HFFc6 (cell line): Measurements from ENCODE around the gene ZMIZ2. TPM values are rescaled to one million over a fixed set of nuclear protein-coding genes. Genes with fewer than 3 reads are reported as not detected.

Source experiments
- DNase-seq: peaks from one replicate; pipeline ENCODE4 v3.0.0-alpha.2; 2018
- H3K27ac Mint-ChIP-seq: 2 replicates; pipeline ENCODE4 v1.8.0; 2020; ENCODE audit warnings: mild to moderate bottlenecking, mixed read lengths
- H3K27me3 Mint-ChIP-seq: 2 replicates; pipeline ENCODE4 v1.8.0; 2021; ENCODE audit warnings: mild to moderate bottlenecking, moderate library complexity, mixed read lengths; ENCODE audit not compliant: insufficient read depth
- H3K36me3 Mint-ChIP-seq: 2 replicates; pipeline ENCODE4 v1.8.0; 2021; ENCODE audit warnings: low read depth, mixed read lengths
- H3K4me1 Mint-ChIP-seq: 2 replicates; pipeline ENCODE4 v1.8.0; 2020; ENCODE audit warnings: low read depth, mixed read lengths
- H3K4me3 Mint-ChIP-seq: 2 replicates; pipeline ENCODE4 v1.8.0; 2020; ENCODE audit warnings: mild to moderate bottlenecking, moderate library complexity, mixed read lengths
- H3K9me3 Mint-ChIP-seq: 2 replicates; pipeline ENCODE4 v1.8.0; 2020; ENCODE audit warnings: mild to moderate bottlenecking, mixed read lengths
- total RNA-seq, 6 experiments: library from RNA; stranded (reverse); fragmentation: NEBNext Ultra II Directional; extraction: Animal tissue kit (Norgen Biotek cat#: 25700); gene quantifications; 2 replicates in 1 of 6; 3 replicates in 5 of 6; pipeline ENCODE4 v1.2.3, GENCODE V29; 2021
- TF ChIP-seq, protein P1 (sequence below): fragments of 200-600 bp; sonication (generic); IDR thresholded peaks from 2 replicates; pipeline ENCODE4 v1.5.0; 2021; ENCODE audit warnings: antibody characterized with exemption, mild to moderate bottlenecking

Gene ZMIZ2
- total RNA-seq, 6 experiments from 2014 or later, result 33.2 to 42.4 (median 36.6) TPM

- H3K9me3 Mint-ChIP-seq, result no peaks in the 10 kb centered on the region
- H3K27me3 Mint-ChIP-seq, result peaks cover 5% of the 10 kb centered on the region
- TF ChIP-seq, protein P1, sequence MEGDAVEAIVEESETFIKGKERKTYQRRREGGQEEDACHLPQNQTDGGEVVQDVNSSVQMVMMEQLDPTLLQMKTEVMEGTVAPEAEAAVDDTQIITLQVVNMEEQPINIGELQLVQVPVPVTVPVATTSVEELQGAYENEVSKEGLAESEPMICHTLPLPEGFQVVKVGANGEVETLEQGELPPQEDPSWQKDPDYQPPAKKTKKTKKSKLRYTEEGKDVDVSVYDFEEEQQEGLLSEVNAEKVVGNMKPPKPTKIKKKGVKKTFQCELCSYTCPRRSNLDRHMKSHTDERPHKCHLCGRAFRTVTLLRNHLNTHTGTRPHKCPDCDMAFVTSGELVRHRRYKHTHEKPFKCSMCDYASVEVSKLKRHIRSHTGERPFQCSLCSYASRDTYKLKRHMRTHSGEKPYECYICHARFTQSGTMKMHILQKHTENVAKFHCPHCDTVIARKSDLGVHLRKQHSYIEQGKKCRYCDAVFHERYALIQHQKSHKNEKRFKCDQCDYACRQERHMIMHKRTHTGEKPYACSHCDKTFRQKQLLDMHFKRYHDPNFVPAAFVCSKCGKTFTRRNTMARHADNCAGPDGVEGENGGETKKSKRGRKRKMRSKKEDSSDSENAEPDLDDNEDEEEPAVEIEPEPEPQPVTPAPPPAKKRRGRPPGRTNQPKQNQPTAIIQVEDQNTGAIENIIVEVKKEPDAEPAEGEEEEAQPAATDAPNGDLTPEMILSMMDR, result no peak
- DNase-seq, result no peak
- peaks cover 19% of the 10 kb centered on the region for H3K36me3 Mint-ChIP-seq
- no peak overlapping the region for H3K27ac Mint-ChIP-seq
- no peaks in the 10 kb centered on the region for H3K4me1 Mint-ChIP-seq
- H3K4me3 Mint-ChIP-seq, result no peak overlapping the region
These were observed 13.7 kb downstream of the ZMIZ2 start for GRCh38 chr7:44762300-44762699.

- Mint-ChIP-seq H3K4me3 (no peak overlapping the region), H3K9me3 (no peaks in the 10 kb centered on the region), H3K27me3 (peaks cover 5% of the 10 kb centered on the region), H3K36me3 (peaks cover 23% of the 10 kb centered on the region), H3K27ac (no peak overlapping the region), H3K4me1 (peaks cover 5% of the 10 kb centered on the region)
- TF ChIP-seq, protein P1, result no peak
- DNase-seq, result no peak
These were observed 14.3 kb downstream of the ZMIZ2 start for GRCh38 chr7:44762726-44763522.

- H3K4me3 Mint-ChIP-seq, result no peak overlapping the region
- H3K4me1 Mint-ChIP-seq, result peaks cover 16% of the 10 kb centered on the region
These were observed 15.4 kb downstream of the ZMIZ2 start for GRCh38 chr7:44764081-44764480.

GRCh38 chr7:44764665-44765578 lies 16.3 kb downstream of the ZMIZ2 start:
- TF ChIP-seq, protein P1, result peak; percentile 50; the same call in 1 of the 2 replicates
- H3K4me1 Mint-ChIP-seq, result peaks cover 25% of the 10 kb centered on the region
- H3K36me3 Mint-ChIP-seq, result peaks cover 24% of the 10 kb centered on the region
- DNase-seq, result no peak
- no peak overlapping the region for H3K27ac Mint-ChIP-seq
- H3K4me3 Mint-ChIP-seq, result no peak overlapping the region
- peaks cover 7% of the 10 kb centered on the region for H3K27me3 Mint-ChIP-seq
- no peaks in the 10 kb centered on the region for H3K9me3 Mint-ChIP-seq

More at GRCh38 chr7:44764081-44764480, 15.4 kb downstream of the ZMIZ2 start:
- peaks cover 5% of the 10 kb centered on the region for H3K27me3 Mint-ChIP-seq
- H3K9me3 Mint-ChIP-seq, result no peaks in the 10 kb centered on the region
- peaks cover 24% of the 10 kb centered on the region for H3K36me3 Mint-ChIP-seq
- H3K27ac Mint-ChIP-seq, result no peak overlapping the region
- no peak for DNase-seq
- TF ChIP-seq, protein P1, result no peak

DNA sequence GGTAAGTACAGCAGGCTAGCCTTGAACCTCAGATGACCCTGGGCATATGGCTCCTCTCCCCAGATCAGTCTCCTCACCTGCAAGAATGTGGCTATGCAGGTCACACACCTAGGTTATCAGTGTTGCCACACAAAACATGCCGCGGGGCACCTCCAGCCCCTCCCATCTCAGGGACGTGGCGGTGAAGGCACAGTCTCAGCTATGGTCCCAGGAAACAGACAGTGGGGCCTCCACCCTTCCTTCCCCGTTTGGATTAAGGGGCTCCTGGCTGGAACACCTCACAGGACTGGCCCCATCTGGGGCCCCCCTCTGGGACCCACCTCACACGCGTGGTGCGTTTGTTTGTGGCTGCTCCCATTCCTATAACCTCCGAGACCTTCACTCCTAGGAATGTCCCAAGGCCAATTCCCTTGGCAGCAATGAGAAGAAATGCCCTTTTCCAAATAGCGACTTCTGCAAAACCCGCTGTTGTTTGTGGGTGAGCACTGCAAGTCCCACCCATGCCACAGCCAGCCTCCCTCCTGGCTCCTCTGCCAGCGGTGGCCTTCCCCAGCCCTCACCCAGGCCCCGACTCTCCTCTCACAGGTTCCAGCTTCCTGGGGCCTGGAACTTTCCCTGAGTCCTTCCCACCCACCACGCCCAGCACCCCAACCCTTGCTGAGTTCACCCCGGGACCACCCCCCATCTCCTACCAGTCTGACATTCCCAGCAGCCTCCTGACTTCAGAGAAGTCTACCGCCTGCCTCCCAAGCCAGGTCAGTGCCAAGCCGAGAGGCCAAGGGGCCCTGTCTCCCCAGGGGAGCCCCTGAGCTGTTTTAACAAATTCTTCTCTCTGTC lies 17.1 kb downstream of the ZMIZ2 start:
- H3K9me3 Mint-ChIP-seq, result no peaks in the 10 kb centered on the region
- H3K27ac Mint-ChIP-seq, result no peak overlapping the region
- peaks cover 24% of the 10 kb centered on the region for H3K36me3 Mint-ChIP-seq
- peaks cover 7% of the 10 kb centered on the region for H3K27me3 Mint-ChIP-seq
- H3K4me1 Mint-ChIP-seq, result peaks cover 29% of the 10 kb centered on the region
- TF ChIP-seq, protein P1, result no peak
- DNase-seq, result no peak
- no peak overlapping the region for H3K4me3 Mint-ChIP-seq
